ENCODE measurements around the gene PHC1. TPM values are rescaled to one million over a fixed set of nuclear protein-coding genes. Genes with fewer than 3 reads are reported as not detected.

The PHC1 gene
- polyA plus RNA-seq, 1 of the 3 experiments (the other 2 are of a cell fraction), result 27.0 TPM

DNA sequence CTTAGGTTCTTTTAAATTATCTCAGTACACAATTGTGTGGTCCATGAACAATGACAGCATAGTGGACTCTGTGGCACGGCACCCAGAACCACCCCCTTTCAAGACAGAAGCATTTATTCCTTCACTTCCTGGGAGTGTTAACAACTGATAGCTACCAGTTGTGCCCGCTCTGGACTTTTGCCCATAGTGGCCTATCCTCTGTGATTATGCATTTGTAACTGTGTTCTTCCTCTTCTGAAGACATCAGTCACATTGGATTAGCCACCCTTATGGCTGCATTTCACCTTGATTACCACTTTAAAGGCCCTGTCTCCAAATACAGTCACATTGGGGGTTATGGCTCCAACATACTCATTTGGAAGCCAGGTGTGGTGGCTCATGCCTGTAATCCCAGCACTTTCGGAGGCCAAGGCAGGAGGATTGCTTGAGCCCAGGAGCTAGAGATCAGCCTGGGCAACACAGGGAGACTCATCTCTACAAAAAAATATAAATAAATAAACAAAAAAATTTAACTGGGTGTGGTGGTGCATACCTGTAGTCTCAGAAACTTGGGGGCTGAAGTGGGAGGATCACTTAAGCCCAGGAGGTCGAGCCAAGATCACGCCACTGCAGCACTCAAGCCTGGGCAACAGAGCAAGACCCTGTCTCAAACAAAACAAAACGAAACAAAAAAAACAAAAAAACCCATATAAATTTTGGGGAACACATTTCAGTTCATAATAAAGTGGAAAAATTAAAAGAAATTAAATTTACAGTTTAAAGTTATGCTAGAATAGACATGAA is 27.6 kb upstream of the PHC1 start (continued):
- no peak for TF ChIP-seq EP300 (IDR thresholded peaks at IDR 0.05; ENCODE audit: borderline replicate concordance in 1 of 2, low read depth in 1 of 2, low read length in 1 of 2)

GRCh38 chr12:8887285-8887715 is 27.0 kb upstream of the PHC1 start:
- Histone ChIP-seq H3K27ac (ENCODE audit: low read depth in 2 of 2, low read length in 1 of 2) (no peak overlapping the region), H3K36me3 (replicated peaks in 1 of 2; ENCODE audit: control insufficient read depth in 1 of 2, insufficient read depth in 2 of 2, low read length in 1 of 2) (no peaks in the 10 kb centered on the region), H3K4me2 (no peak overlapping the region), H3K79me2 (ENCODE audit: insufficient read depth) (no peaks in the 10 kb centered on the region), H3K9me3 (no peaks in the 10 kb centered on the region), H3K27me3 (ENCODE audit: insufficient read depth) (no peaks in the 10 kb centered on the region; the same call in 1 of the 2 replicates), H4K20me1 (ENCODE audit: insufficient read depth) (no peaks in the 10 kb centered on the region), H3K4me3 (ENCODE audit: low read depth in 2 of 2, low read length in 1 of 2) (no peak overlapping the region), H3K4me1 (ENCODE audit: control insufficient read depth in 1 of 2, insufficient read depth in 2 of 2, low read depth in 1 of 2, low read length in 1 of 2) (no peaks in the 10 kb centered on the region), H3K9ac (no peak overlapping the region), H2AFZ (ENCODE audit: low read depth) (no peak overlapping the region), H3K9me2 (no peaks in the 10 kb centered on the region), H3F3A (replicated peaks; ENCODE audit: insufficient read depth) (no peaks in the 10 kb centered on the region)
- WGBS (ENCODE audit: low lambda C conversion rate), result 76% methylated on average over 4 of the region's 4 CpGs
- no peak for TF ChIP-seq SMC3 (IDR thresholded peaks at IDR 0.05; ENCODE audit: low read depth, low read length)
- no peak for TF ChIP-seq TAF1 (IDR thresholded peaks at IDR 0.05; ENCODE audit: borderline replicate concordance, low read depth, low read length)
- TF ChIP-seq ELF1 (IDR thresholded peaks at IDR 0.05), result no peak
- TF ChIP-seq TEAD4 (IDR thresholded peaks at IDR 0.05; ENCODE audit: borderline replicate concordance, insufficient read depth), result no peak
- TF ChIP-seq RXRA (IDR thresholded peaks at IDR 0.05; ENCODE audit: borderline replicate concordance, low read depth), result no peak
- no peak for TF ChIP-seq YY1 (IDR thresholded peaks at IDR 0.05; ENCODE audit: low read depth)
- TF ChIP-seq GATA2 (CRISPR knock-in tag; IDR thresholded peaks at IDR 0.05), result no peak
- TF ChIP-seq RAD21 (IDR thresholded peaks at IDR 0.05; ENCODE audit: low read length), result no peak
- TF ChIP-seq, protein P1, sequence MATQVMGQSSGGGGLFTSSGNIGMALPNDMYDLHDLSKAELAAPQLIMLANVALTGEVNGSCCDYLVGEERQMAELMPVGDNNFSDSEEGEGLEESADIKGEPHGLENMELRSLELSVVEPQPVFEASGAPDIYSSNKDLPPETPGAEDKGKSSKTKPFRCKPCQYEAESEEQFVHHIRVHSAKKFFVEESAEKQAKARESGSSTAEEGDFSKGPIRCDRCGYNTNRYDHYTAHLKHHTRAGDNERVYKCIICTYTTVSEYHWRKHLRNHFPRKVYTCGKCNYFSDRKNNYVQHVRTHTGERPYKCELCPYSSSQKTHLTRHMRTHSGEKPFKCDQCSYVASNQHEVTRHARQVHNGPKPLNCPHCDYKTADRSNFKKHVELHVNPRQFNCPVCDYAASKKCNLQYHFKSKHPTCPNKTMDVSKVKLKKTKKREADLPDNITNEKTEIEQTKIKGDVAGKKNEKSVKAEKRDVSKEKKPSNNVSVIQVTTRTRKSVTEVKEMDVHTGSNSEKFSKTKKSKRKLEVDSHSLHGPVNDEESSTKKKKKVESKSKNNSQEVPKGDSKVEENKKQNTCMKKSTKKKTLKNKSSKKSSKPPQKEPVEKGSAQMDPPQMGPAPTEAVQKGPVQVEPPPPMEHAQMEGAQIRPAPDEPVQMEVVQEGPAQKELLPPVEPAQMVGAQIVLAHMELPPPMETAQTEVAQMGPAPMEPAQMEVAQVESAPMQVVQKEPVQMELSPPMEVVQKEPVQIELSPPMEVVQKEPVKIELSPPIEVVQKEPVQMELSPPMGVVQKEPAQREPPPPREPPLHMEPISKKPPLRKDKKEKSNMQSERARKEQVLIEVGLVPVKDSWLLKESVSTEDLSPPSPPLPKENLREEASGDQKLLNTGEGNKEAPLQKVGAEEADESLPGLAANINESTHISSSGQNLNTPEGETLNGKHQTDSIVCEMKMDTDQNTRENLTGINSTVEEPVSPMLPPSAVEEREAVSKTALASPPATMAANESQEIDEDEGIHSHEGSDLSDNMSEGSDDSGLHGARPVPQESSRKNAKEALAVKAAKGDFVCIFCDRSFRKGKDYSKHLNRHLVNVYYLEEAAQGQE (IDR thresholded peaks at IDR 0.05; ENCODE audit: low read depth, low read length), result no peak
- TF ChIP-seq FOXJ3 (CRISPR knock-in tag; IDR thresholded peaks at IDR 0.05), result no peak
- TF ChIP-seq FOXM1 (IDR thresholded peaks at IDR 0.05; ENCODE audit: low read depth), result no peak
- no peak for TF ChIP-seq TCF12 (IDR thresholded peaks at IDR 0.05)
- no peak for TF ChIP-seq IRF3 (IDR thresholded peaks at IDR 0.05; ENCODE audit: low read depth, low read length)
- no peak for TF ChIP-seq MAX (IDR thresholded peaks at IDR 0.05; ENCODE audit: low read depth)
- no peak for TF ChIP-seq RCOR1 (IDR thresholded peaks at IDR 0.05; ENCODE audit: low read length)
- TF ChIP-seq RFX5 (IDR thresholded peaks at IDR 0.05; ENCODE audit: low read length), result no peak
- ChIA-PET CTCF (no interaction called here), POLR2A (no interaction called here)
- no peak for DNase-seq
